CD8-positive, alpha-beta memory T cell (primary cell): ENCODE measurements around the gene CYTL1. TPM values are rescaled to one million over a fixed set of nuclear protein-coding genes. Genes with fewer than 3 reads are reported as not detected.
"Not testable (repeated sequence)": the region's sequence is repeated elsewhere in the genome, so short reads cannot be mapped to it uniquely, and the experiment has no call there.

Source experiments
- CTCF ChIA-PET: fragments of 350-600 bp; sonication (Branson Sonifier 250); formaldehyde crosslinking; loops from one replicate; lab custom pipeline; 2021; ENCODE audit warnings: antibody characterized with exemption; lab: Charles Lee
- POLR2A ChIA-PET: fragments of 350-600 bp; sonication (Branson Sonifier 250); formaldehyde crosslinking; loops from one replicate; lab custom pipeline; 2021; ENCODE audit warnings: antibody characterized with exemption; lab: Charles Lee
- DNase-seq, 5 donors: peaks; one replicate each; pipeline versions ENCODE4 v3.0.0 to v3.0.0-alpha.2; 2020 to 2022; ENCODE audit warnings: mixed read lengths in 1 of 5
- H3K27ac ChIP-seq: one replicate; pipeline ENCODE4 v1.7.0; 2013; ENCODE audit warnings: low read depth, mild to moderate bottlenecking, low read length, moderate library complexity
- H3K27me3 ChIP-seq: 2 replicates; pipeline ENCODE4 v1.7.0; 2013; ENCODE audit warnings: low read length, mild to moderate bottlenecking; ENCODE audit not compliant: insufficient read depth, poor library complexity, severe bottlenecking
- H3K36me3 ChIP-seq: 2 replicates; pipeline ENCODE4 v1.7.0; 2013; ENCODE audit warnings: mild to moderate bottlenecking, low read length, moderate library complexity; ENCODE audit not compliant: insufficient read depth
- H3K4me1 ChIP-seq: 2 replicates; pipeline ENCODE4 v1.7.0; 2013; ENCODE audit warnings: mild to moderate bottlenecking, low read length, moderate library complexity; ENCODE audit not compliant: insufficient read depth
- H3K4me3 ChIP-seq: 2 replicates; pipeline ENCODE4 v1.7.0; 2013; ENCODE audit warnings: mild to moderate bottlenecking, low read length
- H3K9me3 ChIP-seq: 2 replicates; pipeline ENCODE4 v1.7.0; 2013; ENCODE audit warnings: mild to moderate bottlenecking, low read length
- H3K27ac Mint-ChIP-seq, 8 donors: one replicate each; pipeline ENCODE4 v1.8.0; 2020 to 2021; ENCODE audit warnings: mixed read lengths in 8 of 8, mild to moderate bottlenecking in 6 of 8, inconsistent platforms in 3 of 8, moderate library complexity in 3 of 8
- H3K27me3 Mint-ChIP-seq, 2 donors: one replicate each; pipeline ENCODE4 v1.8.0; 2020 to 2021; ENCODE audit warnings: mixed read lengths in 2 of 2, mild to moderate bottlenecking in 1 of 2, moderate library complexity in 1 of 2
- H3K36me3 Mint-ChIP-seq, 3 donors: one replicate each; pipeline ENCODE4 v1.8.0; 2020 to 2021; ENCODE audit warnings: mixed read lengths in 3 of 3, inconsistent platforms in 1 of 3, mild to moderate bottlenecking in 1 of 3
- H3K4me1 Mint-ChIP-seq, 3 donors: one replicate each; pipeline ENCODE4 v1.8.0; 2020 to 2021; ENCODE audit warnings: mixed read lengths in 3 of 3, inconsistent platforms in 1 of 3, mild to moderate bottlenecking in 1 of 3
- H3K4me3 Mint-ChIP-seq, 7 donors: one replicate each; pipeline ENCODE4 v1.8.0; 2020 to 2021; ENCODE audit warnings: mixed read lengths in 7 of 7, mild to moderate bottlenecking in 6 of 7, moderate library complexity in 4 of 7, inconsistent platforms in 2 of 7
- H3K9me3 Mint-ChIP-seq, 5 donors: one replicate each; pipeline ENCODE4 v1.8.0; 2020 to 2022; ENCODE audit warnings: mixed read lengths in 5 of 5, mild to moderate bottlenecking in 3 of 5, moderate library complexity in 2 of 5, inconsistent platforms in 1 of 5
- polyA plus RNA-seq: library from polyadenylated mRNA; unstranded; fragments of 300-500 nt; fragmentation: Illumina TruSeq; gene quantifications from one replicate; pipeline ENCODE4 v1.2.3, GENCODE V29; 2021
- total RNA-seq, 2 experiments: library from RNA; stranded (reverse); gene quantifications; one replicate each; pipeline ENCODE4 v1.2.3, GENCODE V29; 2021

The CYTL1 gene
- total and polyA plus RNA-seq, 3 experiments from 2014 or later, result 1.7 TPM; not detected in 2

GRCh38 chr4:5009796-5010195 is 9.5 kb downstream of the CYTL1 start:
- H3K36me3 ChIP-seq, result no peaks in the 10 kb centered on the region

GRCh38 chr4:5006932-5007331 is 12.3 kb downstream of the CYTL1 start:
- H3K9me3 ChIP-seq, POLR2A ChIA-PET, H3K4me1 ChIP-seq, DNase-seq, H3K4me3 Mint-ChIP-seq, H3K27ac Mint-ChIP-seq, H3K4me3 ChIP-seq, CTCF ChIA-PET, H3K27ac ChIP-seq, H3K4me1 Mint-ChIP-seq, H3K36me3 Mint-ChIP-seq, H3K27me3 ChIP-seq, H3K36me3 ChIP-seq, H3K9me3 Mint-ChIP-seq: not testable (repeated sequence)
- peaks cover 16 to 44% of the 10 kb centered on the region in 2 donors for H3K27me3 Mint-ChIP-seq

More at GRCh38 chr4:5009796-5010195, 9.5 kb downstream of the CYTL1 start:
- Histone ChIP-seq H3K4me3 (no peak overlapping the region), H3K27me3 (no peaks in the 10 kb centered on the region), H3K27ac (no peak overlapping the region), H3K4me1 (no peaks in the 10 kb centered on the region), H3K9me3 (no peaks in the 10 kb centered on the region)
- Mint-ChIP-seq H3K9me3 (peaks cover 0 to 4% (median 2%) of the 10 kb centered on the region in 5 donors), H3K4me3 (no peak overlapping the region), H3K4me1 (no peaks in the 10 kb centered on the region), H3K27ac (no peak overlapping the region), H3K36me3 (no peaks in the 10 kb centered on the region), H3K27me3 (peaks cover 4 to 26% of the 10 kb centered on the region in 2 donors)
- POLR2A ChIA-PET, result no interaction called here
- no peak for DNase-seq
- CTCF ChIA-PET, result no interaction called here

- Histone ChIP-seq H3K27me3 (no peaks in the 10 kb centered on the region), H3K9me3 (no peaks in the 10 kb centered on the region), H3K27ac (no peak overlapping the region), H3K36me3 (no peaks in the 10 kb centered on the region), H3K4me3 (no peak overlapping the region), H3K4me1 (no peaks in the 10 kb centered on the region)
- no peaks in the 10 kb centered on the region for H3K36me3 Mint-ChIP-seq
- H3K4me1 Mint-ChIP-seq, result no peaks in the 10 kb centered on the region
- CTCF ChIA-PET, result no interaction called here
- DNase-seq, result no peak
- peaks cover 17 to 46% of the 10 kb centered on the region in 2 donors for H3K27me3 Mint-ChIP-seq
- POLR2A ChIA-PET, result no interaction called here
- H3K9me3 Mint-ChIP-seq, result peaks cover 0 to 4% (median 0%) of the 10 kb centered on the region in 5 donors
- H3K27ac Mint-ChIP-seq, result no peak overlapping the region
- H3K4me3 Mint-ChIP-seq, result no peak overlapping the region
Measured at GRCh38 chr4:5004496-5004895, 14.8 kb downstream of the CYTL1 start.

GRCh38 chr4:5003918-5004317 is 15.3 kb downstream of the CYTL1 start:
- no peaks in the 10 kb centered on the region for H3K27me3 ChIP-seq
- Mint-ChIP-seq H3K36me3 (no peaks in the 10 kb centered on the region), H3K4me3 (peak overlapping the region in 1 of 7 donors; percentile 54), H3K27ac (no peak overlapping the region), H3K4me1 (no peaks in the 10 kb centered on the region), H3K9me3 (peaks cover 0 to 1% (median 0%) of the 10 kb centered on the region in 5 donors), H3K27me3 (peaks cover 16 to 43% of the 10 kb centered on the region in 2 donors)
- DNase-seq, result no peak
- no peaks in the 10 kb centered on the region for H3K9me3 ChIP-seq
- ChIA-PET POLR2A (no interaction called here), CTCF (interaction anchor here (1.6 kb wide), 1 partner anchor 9 kb away, joined by 4 read pairs; no protein-coding TSS in a partner anchor)
- H3K36me3 ChIP-seq, result no peaks in the 10 kb centered on the region
- no peak overlapping the region for H3K4me3 ChIP-seq
- H3K27ac ChIP-seq, result peak overlapping the region; percentile 6
- no peaks in the 10 kb centered on the region for H3K4me1 ChIP-seq

- peak overlapping the region; percentile 6 for H3K27ac ChIP-seq
- Mint-ChIP-seq H3K4me3 (no peak overlapping the region), H3K36me3 (no peaks in the 10 kb centered on the region), H3K4me1 (no peaks in the 10 kb centered on the region), H3K9me3 (no peaks in the 10 kb centered on the region), H3K27me3 (peaks cover 15 to 43% of the 10 kb centered on the region in 2 donors), H3K27ac (no peak overlapping the region)
- POLR2A ChIA-PET, result no interaction called here
- no peaks in the 10 kb centered on the region for H3K9me3 ChIP-seq
- no peaks in the 10 kb centered on the region for H3K4me1 ChIP-seq
- no peaks in the 10 kb centered on the region for H3K36me3 ChIP-seq
- H3K27me3 ChIP-seq, result no peaks in the 10 kb centered on the region
- CTCF ChIA-PET, result interaction anchor here (1.6 kb wide), 1 partner anchor 9 kb away, joined by 4 read pairs; no protein-coding TSS in a partner anchor
- DNase-seq, result no peak
- H3K4me3 ChIP-seq, result no peak overlapping the region
Measured at GRCh38 chr4:5003372-5003857, 15.8 kb downstream of the CYTL1 start.

- H3K27me3 ChIP-seq, DNase-seq, H3K27ac Mint-ChIP-seq, H3K4me1 ChIP-seq, H3K4me3 ChIP-seq, H3K27ac ChIP-seq, H3K4me3 Mint-ChIP-seq, H3K36me3 ChIP-seq, POLR2A ChIA-PET, H3K4me1 Mint-ChIP-seq, H3K9me3 ChIP-seq, H3K9me3 Mint-ChIP-seq, CTCF ChIA-PET, H3K36me3 Mint-ChIP-seq: not testable (repeated sequence)
- peaks cover 15 to 43% of the 10 kb centered on the region in 2 donors for H3K27me3 Mint-ChIP-seq
Measured at GRCh38 chr4:5001641-5002040, 17.6 kb downstream of the CYTL1 start.

- H3K36me3 ChIP-seq, POLR2A ChIA-PET, H3K9me3 Mint-ChIP-seq, H3K4me1 Mint-ChIP-seq, H3K9me3 ChIP-seq, DNase-seq, H3K27ac Mint-ChIP-seq, H3K4me1 ChIP-seq, H3K4me3 Mint-ChIP-seq, CTCF ChIA-PET, H3K27me3 ChIP-seq, H3K36me3 Mint-ChIP-seq, H3K27ac ChIP-seq, H3K4me3 ChIP-seq: not testable (repeated sequence)
- peaks cover 5 to 30% of the 10 kb centered on the region in 2 donors for H3K27me3 Mint-ChIP-seq
Measured at GRCh38 chr4:4996935-4997334, 22.3 kb downstream of the CYTL1 start.

DNA sequence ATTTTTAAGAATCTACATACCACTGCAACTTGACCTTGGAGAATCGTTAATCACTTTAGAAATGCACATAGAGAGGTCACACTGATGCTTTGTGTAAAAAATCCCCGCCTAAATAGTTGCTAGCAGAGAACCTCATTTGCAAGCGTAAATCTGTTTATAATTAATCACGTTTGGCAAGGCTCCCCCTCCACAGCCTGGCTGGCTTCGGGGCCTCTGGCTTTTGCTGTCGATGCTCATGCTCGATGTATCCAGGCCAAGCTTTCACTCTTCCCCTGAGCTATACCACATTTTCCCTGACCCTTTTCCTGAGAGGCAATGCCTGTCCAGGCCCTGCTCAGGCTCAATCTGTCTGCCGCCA is 23.4 kb downstream of the CYTL1 start:
- Histone ChIP-seq H3K27me3 (no peaks in the 10 kb centered on the region), H3K4me3 (no peak overlapping the region), H3K36me3 (no peaks in the 10 kb centered on the region), H3K9me3 (no peaks in the 10 kb centered on the region), H3K27ac (no peak overlapping the region), H3K4me1 (no peaks in the 10 kb centered on the region)
- DNase-seq, result no peak
- Mint-ChIP-seq H3K27ac (no peak overlapping the region), H3K4me3 (no peak overlapping the region), H3K36me3 (no peaks in the 10 kb centered on the region), H3K4me1 (no peaks in the 10 kb centered on the region), H3K9me3 (no peaks in the 10 kb centered on the region), H3K27me3 (peaks cover 4 to 27% of the 10 kb centered on the region in 2 donors)
- ChIA-PET POLR2A (no interaction called here), CTCF (no interaction called here)
